HL-60/S4 treated with retinoic acid at 250 ng/mL for 4 days and 3 days (cell line): Measurements from ENCODE around the gene C10orf90.

ENCODE experiments used
- in situ Hi-C: fragments of 300-500 bp; cut with MboI; formaldehyde crosslinking; loops from 2 replicates; pipeline ENCODE4 v1.7.0; 2022; ENCODE audit warnings: low sequenced_read_pairs

Gene C10orf90

DNA sequence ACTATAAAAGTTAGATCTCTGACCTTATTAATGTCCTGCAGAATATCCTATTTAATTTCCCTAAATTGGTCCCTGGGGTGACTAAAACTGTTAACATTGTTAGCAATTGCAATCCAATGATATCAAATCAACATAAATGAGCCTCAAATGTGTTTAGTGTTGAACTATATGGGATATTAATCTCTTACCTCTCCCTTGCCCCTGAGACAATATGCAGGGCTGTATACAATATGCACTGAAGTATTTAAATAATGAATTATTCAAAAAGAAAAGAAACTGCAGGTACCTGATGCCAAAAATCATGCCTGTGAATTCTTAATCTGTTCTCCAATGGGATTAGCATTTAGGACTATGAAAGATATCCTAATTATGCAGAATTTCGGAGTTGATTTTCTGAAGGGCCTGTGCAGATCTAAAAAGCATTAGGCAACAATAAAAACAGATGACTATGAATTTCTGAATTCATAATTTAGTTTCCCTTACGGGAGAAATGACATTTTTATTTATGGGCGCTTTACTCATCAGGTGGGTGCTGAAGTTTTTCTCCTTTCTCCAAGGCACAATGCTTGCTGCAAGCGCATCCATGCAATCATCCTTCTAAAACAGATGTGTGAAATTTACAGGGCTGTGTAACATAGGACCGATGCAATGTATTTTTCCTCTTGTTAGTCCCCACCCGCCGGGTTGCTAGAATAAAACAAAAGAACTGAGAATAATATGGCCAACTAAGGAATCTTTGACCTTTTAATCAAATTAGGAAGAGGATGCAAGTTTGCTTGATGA is 5.4 kb upstream of the C10orf90 start:
- in situ Hi-C loops = no loop called here

DNA sequence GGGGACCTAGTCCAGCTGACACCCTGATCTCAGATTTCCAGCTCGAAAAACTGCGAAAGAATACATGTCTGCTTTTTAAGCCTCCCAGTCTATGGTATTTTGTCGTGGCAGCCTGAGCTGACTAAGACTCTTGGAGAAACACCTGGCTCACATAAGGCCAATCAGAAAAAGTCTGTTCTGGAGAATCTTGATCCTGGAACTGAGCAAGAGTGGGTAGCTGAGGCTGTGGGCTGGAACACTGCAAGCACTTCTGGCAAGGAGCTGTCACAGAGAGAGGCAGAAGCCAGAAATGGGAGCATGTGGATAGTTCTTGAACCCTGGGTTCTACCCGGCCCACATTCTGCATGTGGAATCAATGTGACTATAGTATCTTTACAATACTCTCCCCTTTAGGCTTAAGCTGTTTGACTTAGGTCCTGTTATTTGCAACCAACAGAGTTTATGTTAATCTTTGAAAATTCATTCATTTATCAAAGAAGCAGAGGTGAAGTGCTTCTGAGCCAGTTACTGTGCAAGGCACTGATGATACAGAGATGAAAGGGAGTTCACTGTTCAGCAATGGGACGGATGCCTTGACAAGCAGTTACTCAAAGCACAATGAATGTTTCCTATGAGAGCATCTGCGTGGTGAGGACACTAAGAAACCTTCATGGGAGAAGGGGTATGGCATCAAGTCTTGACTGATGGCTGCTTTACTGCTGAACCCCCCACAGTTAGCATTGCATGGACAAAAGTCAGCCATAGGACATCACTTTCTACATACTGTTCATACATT is 4.4 kb upstream of the C10orf90 start:
- in situ Hi-C loops = no loop called here

DNA sequence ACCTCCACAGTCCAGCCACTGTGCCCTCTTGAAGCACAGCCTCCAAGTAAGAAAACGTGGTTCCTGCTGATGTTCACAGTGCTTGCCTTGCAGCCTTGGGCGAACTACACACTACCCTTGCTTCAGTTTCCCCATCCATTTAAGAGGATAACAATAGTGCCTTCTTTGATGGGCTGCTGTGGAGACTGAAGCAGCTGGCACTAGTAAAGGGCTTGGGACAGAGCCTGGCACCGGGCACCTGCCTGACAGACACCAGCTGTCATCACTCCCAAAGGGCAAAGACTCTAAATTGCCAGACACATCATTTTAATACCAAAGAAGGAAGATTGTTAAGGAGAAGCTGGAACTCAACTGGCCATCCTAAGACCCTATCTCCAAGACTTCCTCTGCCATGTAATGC is 3.1 kb upstream of the C10orf90 start:
- in situ Hi-C loops = no loop called here

GRCh38 chr10:126671402-126671975 is 996 bp upstream of the C10orf90 start:
- in situ Hi-C loops = no loop called here

DNA sequence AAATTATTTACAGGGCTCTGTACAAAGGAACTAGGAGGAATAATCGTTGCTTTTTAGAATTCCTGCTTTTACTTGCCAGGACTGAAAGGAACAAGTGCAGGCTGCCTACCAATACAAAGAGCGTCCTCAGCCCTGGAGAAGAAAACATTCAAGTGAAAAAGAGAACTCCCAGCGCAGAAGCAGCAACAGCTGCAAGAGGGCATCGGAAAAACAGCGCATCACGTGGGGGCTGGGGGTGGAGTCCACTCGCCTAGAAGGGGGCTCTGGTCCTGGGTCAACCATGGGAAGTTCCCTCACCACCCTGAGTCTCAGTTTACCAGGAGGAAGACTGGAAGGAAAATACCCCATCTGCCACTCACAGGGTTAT is 385 bp upstream of the C10orf90 start:
- in situ Hi-C loops = no loop called here

- in situ Hi-C loops = no loop called here
Measured at GRCh38 chr10:126669168-126669567, 1.3 kb downstream of the C10orf90 start.

DNA sequence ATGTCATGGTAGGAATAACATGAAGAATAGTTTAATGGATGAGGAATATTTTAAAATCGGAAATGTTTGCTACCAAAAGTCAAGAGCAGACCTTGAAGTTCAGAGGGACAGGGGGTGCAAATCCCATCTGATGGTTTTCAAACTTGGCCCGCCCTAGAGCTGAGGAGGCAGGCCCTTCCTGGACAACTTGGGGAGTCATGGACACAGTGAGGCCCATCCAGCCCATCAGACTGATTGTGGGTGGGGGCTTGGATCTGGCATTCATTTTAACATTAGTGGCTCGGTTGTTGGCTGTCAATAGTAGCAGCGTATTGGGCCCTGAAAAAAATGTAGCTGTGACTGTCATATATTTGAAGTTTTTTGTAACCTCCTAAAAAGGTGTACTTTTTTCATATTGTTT is 2.0 kb downstream of the C10orf90 start:
- in situ Hi-C loops = no loop called here

DNA sequence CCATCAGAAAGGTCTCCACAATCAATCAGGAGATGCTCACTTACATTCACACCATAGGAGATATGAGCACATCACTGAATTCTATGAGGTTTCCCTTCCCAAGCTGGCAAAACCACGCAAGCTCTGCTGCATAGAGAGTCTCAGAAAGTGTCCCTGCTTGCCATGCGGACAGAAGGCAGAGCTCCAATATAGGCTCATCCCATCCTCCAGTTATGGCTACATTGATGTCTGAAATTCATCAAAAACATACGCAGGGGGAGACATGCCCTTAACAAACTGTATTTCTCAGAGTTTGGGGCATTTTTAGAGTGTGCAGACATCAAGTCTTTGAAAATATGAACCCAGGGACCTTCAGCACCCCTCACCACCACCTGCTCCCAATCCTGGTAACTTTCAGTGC is 2.9 kb downstream of the C10orf90 start:
- in situ Hi-C loops = no loop called here

- in situ Hi-C loops = no loop called here
Measured at GRCh38 chr10:126665207-126665606, 5.3 kb downstream of the C10orf90 start.

DNA sequence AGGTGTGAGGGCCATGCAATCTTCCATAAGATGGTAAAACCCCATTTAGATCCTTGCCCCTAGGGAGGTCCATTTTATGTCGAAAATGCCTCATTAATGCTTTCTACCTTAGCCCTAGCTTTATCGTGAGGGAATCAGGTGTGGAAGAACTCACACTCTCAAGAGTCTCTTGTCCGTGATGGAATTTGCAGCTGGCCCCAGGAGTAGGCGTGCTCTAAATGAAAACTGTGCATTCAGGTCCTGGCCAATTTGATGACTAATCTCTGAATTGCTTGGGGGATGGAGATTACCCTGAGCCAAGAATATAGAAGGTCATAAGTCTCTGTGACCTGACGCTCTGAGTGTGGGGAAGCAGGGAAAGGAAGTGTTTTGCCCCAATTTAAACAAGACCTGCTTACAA is 6.6 kb downstream of the C10orf90 start:
- in situ Hi-C loops = no loop called here

DNA sequence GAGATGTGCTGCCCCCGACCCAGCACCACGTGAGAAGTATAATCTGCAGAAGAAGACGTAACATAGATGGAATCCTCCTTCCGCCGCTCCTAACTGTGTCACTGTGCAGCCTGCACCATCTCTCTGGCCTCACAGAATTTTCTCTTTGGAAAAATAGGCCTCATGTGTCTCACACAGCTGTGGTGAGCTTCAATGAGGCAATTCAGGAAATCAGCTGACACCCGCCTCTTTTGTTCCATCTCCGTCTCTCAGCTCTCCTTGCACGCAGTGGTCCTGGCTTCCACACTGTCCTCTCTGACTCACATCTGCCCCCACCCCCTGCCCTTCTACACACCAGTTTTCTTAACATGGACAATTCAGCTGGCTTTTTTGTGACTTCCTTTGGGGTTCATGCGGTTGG is 7.2 kb downstream of the C10orf90 start:
- in situ Hi-C loops = no loop called here

- in situ Hi-C loops = no loop called here
Measured at GRCh38 chr10:126661841-126662515, 8.5 kb downstream of the C10orf90 start.

GRCh38 chr10:126661356-126661755 is 9.1 kb downstream of the C10orf90 start:
- in situ Hi-C loops = no loop called here

GRCh38 chr10:126659750-126660149 is 10.7 kb downstream of the C10orf90 start:
- in situ Hi-C loops = no loop called here

DNA sequence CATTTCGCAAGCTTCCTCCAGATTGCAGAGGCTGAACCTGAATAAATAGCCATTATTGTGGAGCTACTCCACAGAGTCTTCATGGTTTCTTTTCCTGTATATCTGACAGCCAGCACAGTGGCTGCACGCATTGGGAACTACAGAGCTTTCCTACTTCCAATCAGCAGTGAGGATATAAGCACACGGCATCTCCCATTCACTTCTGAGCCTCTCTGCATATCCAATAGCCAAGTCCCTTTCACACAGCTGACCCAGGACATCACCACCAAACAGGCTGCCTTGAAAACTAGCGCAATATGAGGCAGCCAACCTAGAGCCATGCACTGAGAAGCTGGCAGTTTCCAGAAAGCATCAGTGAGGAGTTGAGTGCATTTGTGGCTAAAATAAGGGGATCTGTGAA is 11.6 kb downstream of the C10orf90 start:
- in situ Hi-C loops = no loop called here

GRCh38 chr10:126654579-126654978 is 15.9 kb downstream of the C10orf90 start:
- in situ Hi-C loops = no loop called here

DNA sequence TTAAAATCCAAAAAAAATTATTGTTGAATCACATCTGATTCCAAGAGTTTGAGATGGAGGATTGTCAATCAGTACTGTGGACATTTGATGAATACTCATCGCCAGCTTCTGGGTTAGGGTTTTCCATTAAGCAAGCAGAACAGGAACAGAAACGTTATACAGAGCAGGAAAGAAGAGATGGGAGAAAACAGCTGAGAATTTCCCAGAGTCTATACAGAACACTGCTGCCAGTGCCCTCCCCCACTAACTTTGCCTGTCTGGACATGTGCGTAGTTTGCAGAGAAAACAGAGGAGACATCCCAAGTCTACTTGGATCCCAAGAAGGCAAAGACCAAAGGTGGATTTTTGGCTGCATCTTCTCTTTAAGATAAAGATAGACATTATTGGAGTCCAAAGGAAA is 19.0 kb downstream of the C10orf90 start:
- in situ Hi-C loops = no loop called here

- in situ Hi-C loops = no loop called here
Measured at GRCh38 chr10:126650161-126650560, 20.3 kb downstream of the C10orf90 start.

- in situ Hi-C loops = no loop called here
Measured at GRCh38 chr10:126647116-126647515, 23.4 kb downstream of the C10orf90 start.

GRCh38 chr10:126646110-126646509 is 24.4 kb downstream of the C10orf90 start:
- in situ Hi-C loops = no loop called here

- in situ Hi-C loops = no loop called here
Measured at GRCh38 chr10:126640401-126640800, 30.1 kb downstream of the C10orf90 start.

DNA sequence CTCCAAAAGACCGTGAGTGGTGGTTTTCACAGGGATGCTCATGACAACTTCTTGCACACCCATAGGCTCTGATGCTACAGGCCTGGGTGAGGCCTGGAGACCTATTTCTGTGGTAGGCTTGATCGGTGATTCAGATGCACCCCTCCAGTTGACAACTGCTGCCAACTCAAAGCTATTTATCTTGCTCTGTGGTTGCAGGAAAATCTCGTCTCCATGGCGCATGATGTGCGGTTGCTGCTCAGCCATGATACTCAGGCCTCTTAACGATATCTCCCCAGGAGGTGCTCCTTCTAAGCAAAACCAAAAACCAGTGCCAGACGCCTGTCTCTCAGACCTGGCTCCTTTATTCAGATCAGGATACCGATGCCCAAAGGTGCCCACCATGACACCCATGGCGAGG is 31.4 kb downstream of the C10orf90 start:
- in situ Hi-C loops = no loop called here
